HG03442 (cell line): ENCODE results near the gene LDAH.
A peak's percentile ranks its signal among the peaks of the same experiment; 100 is the strongest.

Source experiments
- ATAC-seq: cut with Tn5 transposase; IDR thresholded peaks from one replicate; pipeline ENCODE4 v1.9.1; 2021; ENCODE audit warnings: mild to moderate bottlenecking, moderate library complexity; ENCODE audit not compliant: unreplicated experiment

Gene LDAH

GRCh38 chr2:20687260-20687832, 135.6 kb downstream of the LDAH start:
- ATAC-seq, result no peak

GRCh38 chr2:20684581-20685063, 138.3 kb downstream of the LDAH start:
- no peak for ATAC-seq

GRCh38 chr2:20682167-20682920, 140.6 kb downstream of the LDAH start:
- ATAC-seq, result no peak

- no peak for ATAC-seq
Observed at GRCh38 chr2:20680744-20681375, 142.0 kb downstream of the LDAH start.

- no peak for ATAC-seq
Observed at GRCh38 chr2:20678780-20679179, 144.1 kb downstream of the LDAH start.

- no peak for ATAC-seq
Observed at GRCh38 chr2:20678086-20678395, 144.9 kb downstream of the LDAH start.

- peak; percentile 35 for ATAC-seq
Observed at GRCh38 chr2:20677301-20678085, 145.4 kb downstream of the LDAH start.

- peak; percentile 39 for ATAC-seq
Observed at GRCh38 chr2:20676353-20677215, 146.3 kb downstream of the LDAH start.

- peak; percentile 70 for ATAC-seq
Observed at GRCh38 chr2:20675701-20676352, 147.1 kb downstream of the LDAH start.

- no peak for ATAC-seq
Observed at GRCh38 chr2:20674974-20675679, 147.8 kb downstream of the LDAH start.

GRCh38 chr2:20674309-20674965, 148.5 kb downstream of the LDAH start:
- no peak for ATAC-seq

GRCh38 chr2:20673686-20674308, 149.1 kb downstream of the LDAH start:
- ATAC-seq, result no peak

GRCh38 chr2:20672201-20672951, 150.5 kb downstream of the LDAH start:
- no peak for ATAC-seq

- no peak for ATAC-seq
Observed at GRCh38 chr2:20671736-20672080, 151.2 kb downstream of the LDAH start.

GRCh38 chr2:20671036-20671735, 151.7 kb downstream of the LDAH start:
- ATAC-seq, result no peak

GRCh38 chr2:20670315-20671035, 152.4 kb downstream of the LDAH start:
- no peak for ATAC-seq
